ENCODE data around the gene C2CD4B. TPM values are rescaled to one million over a fixed set of nuclear protein-coding genes. Genes with fewer than 3 reads are reported as not detected.
A peak's percentile ranks its signal among the peaks of the same experiment; 100 is the strongest.

C2CD4B gene
- total RNA-seq, 1 donor from 2014 or later, result not detected

GRCh38 chr15:62171882-62172281, 6.8 kb upstream of the C2CD4B start:
- Mint-ChIP-seq H3K4me1 (no peaks in the 10 kb centered on the region), H3K9me3 (no peaks in the 10 kb centered on the region), H3K27ac (no peak overlapping the region), H3K36me3 (no peaks in the 10 kb centered on the region), H3K4me3 (no peak overlapping the region), H3K27me3 (ENCODE audit: insufficient read depth, low read depth) (peaks cover 2% of the 10 kb centered on the region)
- Histone ChIP-seq H2AFZ (replicated peaks) (no peak overlapping the region), H3K79me2 (ENCODE audit: low read depth) (no peaks in the 10 kb centered on the region), H3K27me3 (peaks cover 17% of the 10 kb centered on the region), H3K4me1 (no peaks in the 10 kb centered on the region), H3K4me2 (no peak overlapping the region), H4K20me1 (ENCODE audit: low read depth) (no peaks in the 10 kb centered on the region), H3F3A (ENCODE audit: low read depth) (no peaks in the 10 kb centered on the region), H3K36me3 (no peaks in the 10 kb centered on the region), H3K9me3 (ENCODE audit: low read depth) (no peaks in the 10 kb centered on the region), H3K27ac (no peak overlapping the region), H3K9ac (no peak overlapping the region), H3K4me3 (no peak overlapping the region)
- DNase-seq (ENCODE audit: low spot score), result no peak
- TF ChIP-seq EZH2 (IDR thresholded peaks at IDR 0.05) (no peak), EZH2phosphoT487 (IDR thresholded peaks at IDR 0.05) (no peak), CTCF (IDR thresholded peaks at IDR 0.05) (no peak)

- TF ChIP-seq CTCF (IDR thresholded peaks at IDR 0.05) (no peak), EZH2phosphoT487 (IDR thresholded peaks at IDR 0.05) (no peak), EZH2 (IDR thresholded peaks at IDR 0.05) (no peak)
- Histone ChIP-seq H2AFZ (replicated peaks) (no peak overlapping the region), H4K20me1 (ENCODE audit: low read depth) (no peaks in the 10 kb centered on the region), H3K36me3 (no peaks in the 10 kb centered on the region), H3K9me3 (ENCODE audit: low read depth) (no peaks in the 10 kb centered on the region), H3K4me1 (no peaks in the 10 kb centered on the region), H3K79me2 (ENCODE audit: low read depth) (no peaks in the 10 kb centered on the region), H3K27me3 (peaks cover 77% of the 10 kb centered on the region), H3K27ac (no peak overlapping the region), H3K4me2 (no peak overlapping the region), H3F3A (ENCODE audit: low read depth) (peaks cover 8% of the 10 kb centered on the region), H3K9ac (no peak overlapping the region), H3K4me3 (no peak overlapping the region)
- peaks cover 3% of the 10 kb centered on the region for H3K9me3 Mint-ChIP-seq
- H3K4me3 Mint-ChIP-seq, result peak overlapping the region; percentile 87
- no peak for DNase-seq (ENCODE audit: low spot score)
- H3K27me3 Mint-ChIP-seq (ENCODE audit: insufficient read depth, low read depth), result peaks cover 35% of the 10 kb centered on the region
- H3K27ac Mint-ChIP-seq, result no peak overlapping the region
- H3K36me3 Mint-ChIP-seq, result no peaks in the 10 kb centered on the region
- peaks cover 7% of the 10 kb centered on the region for H3K4me1 Mint-ChIP-seq
These were observed 799 bp upstream of the C2CD4B start for GRCh38 chr15:62165793-62166375.

- Mint-ChIP-seq H3K36me3 (no peaks in the 10 kb centered on the region), H3K27me3 (ENCODE audit: insufficient read depth, low read depth) (peaks cover 40% of the 10 kb centered on the region), H3K4me1 (peaks cover 7% of the 10 kb centered on the region), H3K9me3 (peaks cover 3% of the 10 kb centered on the region), H3K27ac (no peak overlapping the region), H3K4me3 (peak overlapping the region; percentile 87)
- Histone ChIP-seq H3K4me2 (peak overlapping the region; percentile 91), H3K9me3 (ENCODE audit: low read depth) (no peaks in the 10 kb centered on the region), H3K27ac (no peak overlapping the region), H3F3A (ENCODE audit: low read depth) (peaks cover 8% of the 10 kb centered on the region), H2AFZ (replicated peaks) (peak overlapping the region; percentile 95), H3K4me3 (peak overlapping the region; percentile 53), H3K36me3 (no peaks in the 10 kb centered on the region), H3K9ac (no peak overlapping the region), H3K27me3 (peaks cover 90% of the 10 kb centered on the region), H3K4me1 (no peaks in the 10 kb centered on the region), H4K20me1 (ENCODE audit: low read depth) (no peaks in the 10 kb centered on the region), H3K79me2 (ENCODE audit: low read depth) (no peaks in the 10 kb centered on the region)
- peak; percentile 77 for DNase-seq (ENCODE audit: low spot score)
- peak; percentile 80 for TF ChIP-seq EZH2phosphoT487 (IDR thresholded peaks at IDR 0.05)
- peak; percentile 73 for TF ChIP-seq EZH2 (IDR thresholded peaks at IDR 0.05)
- no peak for TF ChIP-seq CTCF (IDR thresholded peaks at IDR 0.05)
These were observed 535 bp downstream of the C2CD4B start for GRCh38 chr15:62164396-62165103.

Data from neural progenitor cell (in vitro differentiated cells).